ENCODE data around the gene MUSTN1. TPM values are rescaled to one million over a fixed set of nuclear protein-coding genes. Genes with fewer than 3 reads are reported as not detected.

The MUSTN1 gene
- total and polyA plus RNA-seq, 4 donors = 0.25 to 12.1 (median 3.9) TPM

- Histone ChIP-seq H3K27me3 (ENCODE audit: control insufficient read depth in 4 of 4, insufficient read depth in 4 of 4, low read length in 3 of 4) (no peaks in the 10 kb centered on the region), H3K4me1 (ENCODE audit: control insufficient read depth in 4 of 4, insufficient read depth in 4 of 4, low read length in 3 of 4) (peaks cover 11 to 53% (median 31%) of the 10 kb centered on the region in 4 donors), H3K27ac (ENCODE audit: low read depth in 1 of 2, low read length in 2 of 2) (no peak overlapping the region), H3K9ac (ENCODE audit: low read depth in 1 of 2, low read length in 2 of 2) (no peak overlapping the region), H3K36me3 (ENCODE audit: control insufficient read depth in 4 of 4, insufficient read depth in 3 of 4, low read depth in 1 of 4, low read length in 3 of 4) (peaks cover 0 to 5% (median 2%) of the 10 kb centered on the region in 4 donors), H3K4me3 (ENCODE audit: low read depth in 1 of 3, low read length in 3 of 3) (no peak overlapping the region), H3K9me3 (ENCODE audit: control insufficient read depth in 4 of 4, low read length in 3 of 4) (no peaks in the 10 kb centered on the region)
- 94% methylated on average over 5 of the region's 5 CpGs for WGBS
- no peak for DNase-seq (ENCODE audit: low spot score)
- TF ChIP-seq SP1 (IDR thresholded peaks at IDR 0.05) (no peak), JUND (IDR thresholded peaks at IDR 0.05) (no peak), HNF4A (conservative IDR thresholded peaks at IDR 0.05) (no peak), NR2F2 (IDR thresholded peaks at IDR 0.05) (no peak), YY1 (IDR thresholded peaks at IDR 0.05) (no peak), GABPA (IDR thresholded peaks at IDR 0.05 in 1 of 2, conservative IDR thresholded peaks at IDR 0.05 in 1 of 2) (no peak), MAX (IDR thresholded peaks at IDR 0.05) (no peak)
- TF ChIP-seq, protein P1, sequence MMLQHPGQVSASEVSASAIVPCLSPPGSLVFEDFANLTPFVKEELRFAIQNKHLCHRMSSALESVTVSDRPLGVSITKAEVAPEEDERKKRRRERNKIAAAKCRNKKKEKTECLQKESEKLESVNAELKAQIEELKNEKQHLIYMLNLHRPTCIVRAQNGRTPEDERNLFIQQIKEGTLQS (IDR thresholded peaks at IDR 0.05) = no peak
These were observed 1.6 kb upstream of the MUSTN1 start for GRCh38 chr3:52836471-52836845.

DNA sequence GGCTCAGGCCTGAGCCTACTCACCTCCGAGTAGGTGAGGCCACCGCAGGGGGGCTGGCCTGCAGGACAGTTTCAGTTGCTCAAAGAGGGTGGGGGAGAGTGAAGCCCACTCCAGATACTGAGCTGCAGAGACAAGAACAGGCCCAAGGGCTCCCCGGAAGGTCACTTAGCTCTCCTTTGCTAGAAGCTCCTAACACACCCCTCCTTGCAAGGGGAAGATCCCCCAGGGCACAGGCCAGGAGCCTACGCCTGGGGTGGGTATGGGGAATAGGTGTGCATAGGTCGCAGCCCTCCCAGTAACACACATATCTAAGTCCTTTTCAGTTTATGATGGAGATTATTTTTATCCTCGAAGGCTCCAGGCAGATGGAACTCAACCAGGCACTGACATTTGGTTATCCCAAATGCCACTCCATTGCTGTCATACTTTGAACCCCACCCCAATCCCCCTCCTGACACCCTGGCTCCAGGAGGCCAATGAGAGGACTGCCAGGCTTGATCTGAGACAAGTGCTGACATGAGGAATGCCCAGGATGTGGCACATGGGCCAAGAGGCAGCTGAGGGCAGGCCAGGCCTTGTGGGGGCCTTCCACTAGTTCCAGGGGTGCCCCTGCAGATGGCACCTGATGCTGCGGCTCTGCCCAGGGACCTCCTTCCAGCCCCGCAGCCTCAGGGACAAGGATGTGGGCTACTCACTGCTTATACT, 1.1 kb upstream of the MUSTN1 start:
- Histone ChIP-seq H3K27me3 (ENCODE audit: control insufficient read depth in 4 of 4, insufficient read depth in 4 of 4, low read length in 3 of 4) (no peaks in the 10 kb centered on the region), H3K27ac (ENCODE audit: low read depth in 1 of 2, low read length in 2 of 2) (no peak overlapping the region), H3K9ac (ENCODE audit: low read depth in 1 of 2, low read length in 2 of 2) (no peak overlapping the region), H3K9me3 (ENCODE audit: control insufficient read depth in 4 of 4, low read length in 3 of 4) (no peaks in the 10 kb centered on the region), H3K4me3 (ENCODE audit: low read depth in 1 of 3, low read length in 3 of 3) (no peak overlapping the region), H3K36me3 (ENCODE audit: control insufficient read depth in 4 of 4, insufficient read depth in 3 of 4, low read depth in 1 of 4, low read length in 3 of 4) (peaks cover 0 to 5% (median 2%) of the 10 kb centered on the region in 4 donors), H3K4me1 (ENCODE audit: control insufficient read depth in 4 of 4, insufficient read depth in 4 of 4, low read length in 3 of 4) (peaks cover 11 to 51% (median 31%) of the 10 kb centered on the region in 4 donors)
- TF ChIP-seq HNF4A (conservative IDR thresholded peaks at IDR 0.05) (no peak), CTCF (IDR thresholded peaks at IDR 0.05; ENCODE audit: low read depth, low read length, missing input control) (no peak), GABPA (IDR thresholded peaks at IDR 0.05 in 1 of 2, conservative IDR thresholded peaks at IDR 0.05 in 1 of 2) (no peak), TAF1 (conservative IDR thresholded peaks at IDR 0.05) (no peak), HNF4G (IDR thresholded peaks at IDR 0.05) (no peak), YY1 (IDR thresholded peaks at IDR 0.05) (no peak), RXRA (IDR thresholded peaks at IDR 0.05) (no peak), NR2F2 (IDR thresholded peaks at IDR 0.05) (no peak), FOXA2 (IDR thresholded peaks at IDR 0.05) (no peak), MAX (IDR thresholded peaks at IDR 0.05) (no peak), JUND (IDR thresholded peaks at IDR 0.05) (no peak), SP1 (IDR thresholded peaks at IDR 0.05) (no peak), EGR1 (IDR thresholded peaks at IDR 0.05; ENCODE audit: low read depth in 2 of 2) (no peak), RAD21 (IDR thresholded peaks at IDR 0.05) (no peak), FOXA1 (IDR thresholded peaks at IDR 0.05) (no peak)
- TF ChIP-seq, protein P2, sequence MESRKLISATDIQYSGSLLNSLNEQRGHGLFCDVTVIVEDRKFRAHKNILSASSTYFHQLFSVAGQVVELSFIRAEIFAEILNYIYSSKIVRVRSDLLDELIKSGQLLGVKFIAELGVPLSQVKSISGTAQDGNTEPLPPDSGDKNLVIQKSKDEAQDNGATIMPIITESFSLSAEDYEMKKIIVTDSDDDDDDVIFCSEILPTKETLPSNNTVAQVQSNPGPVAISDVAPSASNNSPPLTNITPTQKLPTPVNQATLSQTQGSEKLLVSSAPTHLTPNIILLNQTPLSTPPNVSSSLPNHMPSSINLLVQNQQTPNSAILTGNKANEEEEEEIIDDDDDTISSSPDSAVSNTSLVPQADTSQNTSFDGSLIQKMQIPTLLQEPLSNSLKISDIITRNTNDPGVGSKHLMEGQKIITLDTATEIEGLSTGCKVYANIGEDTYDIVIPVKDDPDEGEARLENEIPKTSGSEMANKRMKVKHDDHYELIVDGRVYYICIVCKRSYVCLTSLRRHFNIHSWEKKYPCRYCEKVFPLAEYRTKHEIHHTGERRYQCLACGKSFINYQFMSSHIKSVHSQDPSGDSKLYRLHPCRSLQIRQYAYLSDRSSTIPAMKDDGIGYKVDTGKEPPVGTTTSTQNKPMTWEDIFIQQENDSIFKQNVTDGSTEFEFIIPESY (IDR thresholded peaks at IDR 0.05) = no peak
- TF ChIP-seq, protein P1 (IDR thresholded peaks at IDR 0.05) = no peak
- TF ChIP-seq, protein P3, sequence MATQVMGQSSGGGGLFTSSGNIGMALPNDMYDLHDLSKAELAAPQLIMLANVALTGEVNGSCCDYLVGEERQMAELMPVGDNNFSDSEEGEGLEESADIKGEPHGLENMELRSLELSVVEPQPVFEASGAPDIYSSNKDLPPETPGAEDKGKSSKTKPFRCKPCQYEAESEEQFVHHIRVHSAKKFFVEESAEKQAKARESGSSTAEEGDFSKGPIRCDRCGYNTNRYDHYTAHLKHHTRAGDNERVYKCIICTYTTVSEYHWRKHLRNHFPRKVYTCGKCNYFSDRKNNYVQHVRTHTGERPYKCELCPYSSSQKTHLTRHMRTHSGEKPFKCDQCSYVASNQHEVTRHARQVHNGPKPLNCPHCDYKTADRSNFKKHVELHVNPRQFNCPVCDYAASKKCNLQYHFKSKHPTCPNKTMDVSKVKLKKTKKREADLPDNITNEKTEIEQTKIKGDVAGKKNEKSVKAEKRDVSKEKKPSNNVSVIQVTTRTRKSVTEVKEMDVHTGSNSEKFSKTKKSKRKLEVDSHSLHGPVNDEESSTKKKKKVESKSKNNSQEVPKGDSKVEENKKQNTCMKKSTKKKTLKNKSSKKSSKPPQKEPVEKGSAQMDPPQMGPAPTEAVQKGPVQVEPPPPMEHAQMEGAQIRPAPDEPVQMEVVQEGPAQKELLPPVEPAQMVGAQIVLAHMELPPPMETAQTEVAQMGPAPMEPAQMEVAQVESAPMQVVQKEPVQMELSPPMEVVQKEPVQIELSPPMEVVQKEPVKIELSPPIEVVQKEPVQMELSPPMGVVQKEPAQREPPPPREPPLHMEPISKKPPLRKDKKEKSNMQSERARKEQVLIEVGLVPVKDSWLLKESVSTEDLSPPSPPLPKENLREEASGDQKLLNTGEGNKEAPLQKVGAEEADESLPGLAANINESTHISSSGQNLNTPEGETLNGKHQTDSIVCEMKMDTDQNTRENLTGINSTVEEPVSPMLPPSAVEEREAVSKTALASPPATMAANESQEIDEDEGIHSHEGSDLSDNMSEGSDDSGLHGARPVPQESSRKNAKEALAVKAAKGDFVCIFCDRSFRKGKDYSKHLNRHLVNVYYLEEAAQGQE (IDR thresholded peaks at IDR 0.05) = no peak
- DNase-seq (ENCODE audit: low spot score) = no peak
- 96% methylated on average over 8 of the region's 8 CpGs for WGBS

Data from liver (tissue), 9 donors.